Skeletal muscle satellite cell (primary cell): Measurements from ENCODE around the gene RAB41. TPM values are rescaled to one million over a fixed set of nuclear protein-coding genes. Genes with fewer than 3 reads are reported as not detected.
"Not testable (repeated sequence)": the region's sequence is repeated elsewhere in the genome, so short reads cannot be mapped to it uniquely, and the experiment has no call there.

Experiments used
- H3K27me3 ChIP-seq: 2 replicates; pipeline ENCODE4 v1.7.0; 2013; ENCODE audit warnings: low read length; ENCODE audit not compliant: control insufficient read depth, insufficient read depth
- H3K36me3 ChIP-seq: 2 replicates; pipeline ENCODE4 v1.7.0; 2013; ENCODE audit warnings: mild to moderate bottlenecking, control low read depth, low read length; ENCODE audit not compliant: insufficient read depth
- H3K4me1 ChIP-seq: 2 replicates; pipeline ENCODE4 v1.7.0; 2013; ENCODE audit warnings: low read length; ENCODE audit not compliant: control insufficient read depth, insufficient read depth
- H3K4me2 ChIP-seq: 2 replicates; pipeline ENCODE4 v1.7.0; 2013; ENCODE audit warnings: mild to moderate bottlenecking, low read length
- H3K4me3 ChIP-seq: 2 replicates; pipeline ENCODE4 v1.7.0; 2013; ENCODE audit warnings: low read length
- H3K9ac ChIP-seq: 2 replicates; pipeline ENCODE4 v1.7.0; 2013; ENCODE audit warnings: mild to moderate bottlenecking, low read depth, low read length, moderate library complexity
- H3K9me3 ChIP-seq: replicated peaks from 2 replicates; pipeline ENCODE4 v1.7.0; 2013; ENCODE audit warnings: mild to moderate bottlenecking, control low read depth, low read length
- small RNA-seq: library from RNA; depleted of rRNA; stranded (forward); fragments of <200 nt; gene quantifications from one replicate; pipeline ENCODE3, GENCODE V24; 2012

Gene RAB41

GRCh38 chrX:70292788-70293187 is 10.8 kb downstream of the RAB41 start:
- H3K9ac ChIP-seq: peak overlapping the region; percentile 5
- peak overlapping the region; percentile 82 for H3K4me2 ChIP-seq
- H3K9me3 ChIP-seq: no peaks in the 10 kb centered on the region
- peaks cover 11% of the 10 kb centered on the region for H3K4me1 ChIP-seq
- H3K36me3 ChIP-seq: peaks cover under 1% of the 10 kb centered on the region
- no peak overlapping the region for H3K4me3 ChIP-seq
- H3K27me3 ChIP-seq: no peaks in the 10 kb centered on the region

- Histone ChIP-seq H3K27me3 (no peaks in the 10 kb centered on the region), H3K36me3 (no peaks in the 10 kb centered on the region), H3K9ac (no peak overlapping the region), H3K4me1 (peaks cover 11% of the 10 kb centered on the region), H3K4me2 (no peak overlapping the region), H3K4me3 (no peak overlapping the region), H3K9me3 (no peaks in the 10 kb centered on the region)
These were observed 11.6 kb downstream of the RAB41 start for GRCh38 chrX:70293621-70294020.

GRCh38 chrX:70301716-70302115 is 19.7 kb downstream of the RAB41 start:
- Histone ChIP-seq H3K4me3 (no peak overlapping the region), H3K4me2 (no peak overlapping the region), H3K27me3 (no peaks in the 10 kb centered on the region), H3K9ac (no peak overlapping the region), H3K4me1 (no peaks in the 10 kb centered on the region), H3K36me3 (peaks cover 3% of the 10 kb centered on the region), H3K9me3 (no peaks in the 10 kb centered on the region)

GRCh38 chrX:70313503-70313902 is 31.5 kb downstream of the RAB41 start:
- no peaks in the 10 kb centered on the region for H3K9me3 ChIP-seq
- no peak overlapping the region for H3K4me2 ChIP-seq
- no peaks in the 10 kb centered on the region for H3K36me3 ChIP-seq
- no peak overlapping the region for H3K9ac ChIP-seq
- no peaks in the 10 kb centered on the region for H3K4me1 ChIP-seq
- H3K27me3 ChIP-seq: no peaks in the 10 kb centered on the region
- H3K4me3 ChIP-seq: no peak overlapping the region

- Histone ChIP-seq H3K4me3 (no peak overlapping the region), H3K9ac (no peak overlapping the region), H3K36me3 (no peaks in the 10 kb centered on the region), H3K27me3 (no peaks in the 10 kb centered on the region), H3K4me1 (no peaks in the 10 kb centered on the region), H3K9me3 (no peaks in the 10 kb centered on the region), H3K4me2 (no peak overlapping the region)
These were observed 40.8 kb downstream of the RAB41 start for GRCh38 chrX:70322784-70323183.

- not testable (repeated sequence) for H3K4me3 ChIP-seq, H3K36me3 ChIP-seq, H3K9ac ChIP-seq, H3K4me2 ChIP-seq, H3K4me1 ChIP-seq, H3K9me3 ChIP-seq, H3K27me3 ChIP-seq
These were observed 41.7 kb downstream of the RAB41 start for GRCh38 chrX:70323628-70324027.

- Histone ChIP-seq H3K9ac (no peak overlapping the region), H3K9me3 (no peaks in the 10 kb centered on the region), H3K4me3 (no peak overlapping the region), H3K4me2 (no peak overlapping the region), H3K36me3 (no peaks in the 10 kb centered on the region), H3K4me1 (no peaks in the 10 kb centered on the region), H3K27me3 (no peaks in the 10 kb centered on the region)
These were observed 42.4 kb downstream of the RAB41 start for GRCh38 chrX:70324326-70324725.

- Histone ChIP-seq H3K36me3 (no peaks in the 10 kb centered on the region), H3K27me3 (no peaks in the 10 kb centered on the region), H3K4me2 (no peak overlapping the region), H3K4me1 (no peaks in the 10 kb centered on the region), H3K9me3 (no peaks in the 10 kb centered on the region), H3K9ac (no peak overlapping the region), H3K4me3 (no peak overlapping the region)
These were observed 49.2 kb downstream of the RAB41 start for GRCh38 chrX:70331161-70331560.

GRCh38 chrX:70332600-70332999 is 50.6 kb downstream of the RAB41 start:
- no peak overlapping the region for H3K4me3 ChIP-seq
- H3K27me3 ChIP-seq: no peaks in the 10 kb centered on the region
- no peaks in the 10 kb centered on the region for H3K36me3 ChIP-seq
- H3K4me2 ChIP-seq: no peak overlapping the region
- H3K4me1 ChIP-seq: no peaks in the 10 kb centered on the region
- no peaks in the 10 kb centered on the region for H3K9me3 ChIP-seq
- H3K9ac ChIP-seq: no peak overlapping the region

Small RNA genes within 50 kb of the gene (small RNA-seq; reads per million reads assigned to genes)
- not detected for gene RNA5SP507
